Measurements from ENCODE around the gene YIPF1.
"Not testable (repeated sequence)": the region's sequence is repeated elsewhere in the genome, so short reads cannot be mapped to it uniquely, and the experiment has no call there.

YIPF1 gene

GRCh38 chr1:53819387-53819786 is 70.2 kb downstream of the YIPF1 start:
- DNase-seq (ENCODE audit: extremely low read depth, low read depth): no peak
- H3K4me3 ChIP-seq (replicated peaks; ENCODE audit: low read depth, low read length): no peak overlapping the region
- TF ChIP-seq CTCF (IDR thresholded peaks at IDR 0.05; ENCODE audit: low read depth, low read length, missing control alignments): no peak

- DNase-seq (ENCODE audit: extremely low read depth, low read depth): not testable (repeated sequence)
These were observed 73.0 kb downstream of the YIPF1 start for GRCh38 chr1:53816584-53816983.

DNA sequence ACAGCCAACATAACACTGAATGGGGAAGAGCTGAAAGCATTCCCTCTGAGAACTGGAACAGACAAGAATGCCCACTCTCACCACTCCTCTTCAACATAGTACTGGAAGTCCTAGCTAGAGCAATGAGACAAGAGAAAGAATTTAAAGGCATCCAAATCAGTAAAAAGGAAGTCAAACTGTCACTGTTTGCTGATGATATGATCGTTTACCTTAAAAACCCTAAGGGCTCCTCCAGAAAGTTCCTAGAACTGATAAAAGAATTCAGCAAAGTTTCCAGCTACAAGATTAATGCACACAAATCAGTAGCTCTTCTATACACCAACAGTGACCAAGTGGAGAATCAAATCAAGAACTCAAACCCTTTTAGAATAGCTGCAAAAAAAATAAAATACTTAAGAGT is 74.1 kb downstream of the YIPF1 start:
- not testable (repeated sequence) for H3K4me3 ChIP-seq (replicated peaks; ENCODE audit: low read depth, low read length); DNase-seq (ENCODE audit: extremely low read depth, low read depth)

More at GRCh38 chr1:53816584-53816983, 73.0 kb downstream of the YIPF1 start:
- H3K4me3 ChIP-seq (replicated peaks; ENCODE audit: low read depth, low read length): not testable (repeated sequence)

- DNase-seq (ENCODE audit: extremely low read depth, low read depth): no peak
- no peak overlapping the region for H3K4me3 ChIP-seq (replicated peaks; ENCODE audit: low read depth, low read length)
- TF ChIP-seq CTCF (IDR thresholded peaks at IDR 0.05; ENCODE audit: low read depth, low read length, missing control alignments): peak; percentile 37
These were observed 78.2 kb downstream of the YIPF1 start for GRCh38 chr1:53811414-53811851.

GRCh38 chr1:53810497-53810896 is 79.1 kb downstream of the YIPF1 start:
- TF ChIP-seq CTCF (IDR thresholded peaks at IDR 0.05; ENCODE audit: low read depth, low read length, missing control alignments): no peak
- no peak overlapping the region for H3K4me3 ChIP-seq (replicated peaks; ENCODE audit: low read depth, low read length)
- no peak for DNase-seq (ENCODE audit: extremely low read depth, low read depth)

DNA sequence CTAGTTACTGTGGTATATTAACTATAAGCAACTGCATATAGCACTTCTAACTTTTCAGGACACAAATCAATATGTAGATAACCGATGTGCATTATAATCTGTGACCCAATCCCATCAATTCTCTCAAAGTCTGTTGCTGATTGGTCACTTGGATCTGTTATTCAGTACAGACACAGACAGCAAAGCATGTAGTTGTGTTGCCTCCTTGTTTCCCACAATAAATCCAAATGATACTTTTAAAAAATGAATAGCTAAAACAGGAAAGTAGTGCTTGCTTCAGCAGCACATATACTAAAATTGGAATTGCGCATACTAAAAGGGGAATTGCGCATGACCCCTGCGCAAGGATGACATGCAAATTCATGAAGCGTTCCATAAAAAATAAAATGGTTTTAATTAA is 79.6 kb downstream of the YIPF1 start:
- no peak for TF ChIP-seq CTCF (IDR thresholded peaks at IDR 0.05; ENCODE audit: low read depth, low read length, missing control alignments)
- H3K4me3 ChIP-seq (replicated peaks; ENCODE audit: low read depth, low read length): no peak overlapping the region
- DNase-seq (ENCODE audit: extremely low read depth, low read depth): no peak

GRCh38 chr1:53807916-53808315 is 81.7 kb downstream of the YIPF1 start:
- H3K4me3 ChIP-seq (replicated peaks; ENCODE audit: low read depth, low read length): no peak overlapping the region
- TF ChIP-seq CTCF (IDR thresholded peaks at IDR 0.05; ENCODE audit: low read depth, low read length, missing control alignments): no peak
- peak; percentile 71 for DNase-seq (ENCODE audit: extremely low read depth, low read depth)

DNA sequence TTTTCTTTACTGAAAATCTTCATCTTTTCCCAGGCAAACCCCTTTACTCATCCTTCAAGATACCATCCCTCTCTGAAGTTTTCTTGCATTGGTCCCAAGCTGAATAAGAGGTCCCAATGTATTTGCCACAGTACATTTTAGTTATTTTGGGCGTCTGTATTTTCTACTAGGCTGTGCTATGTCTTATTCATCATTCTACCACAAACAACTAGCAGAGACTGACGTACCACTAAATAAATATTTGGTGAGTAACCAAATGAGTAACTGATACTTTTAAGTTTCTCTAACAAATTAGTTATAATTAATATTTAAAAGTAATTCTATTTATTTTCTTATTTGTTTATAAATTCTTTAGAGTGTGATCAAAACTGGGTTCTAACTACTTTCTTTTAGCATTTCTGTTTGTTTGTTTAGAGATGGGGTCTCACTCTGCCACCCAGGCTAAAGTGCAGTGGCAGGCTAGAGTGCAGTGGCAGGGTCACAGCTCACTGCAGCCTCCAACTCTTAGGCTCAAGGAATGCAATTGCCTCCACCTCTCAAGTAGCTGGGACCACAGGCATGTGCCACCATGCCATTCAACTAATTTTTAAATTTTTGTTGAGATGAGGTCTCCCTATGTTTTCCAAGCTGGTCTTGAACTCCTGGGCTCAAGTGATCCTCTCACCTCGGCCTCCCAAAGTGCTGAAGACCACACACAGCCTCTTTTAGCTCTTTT is 84.6 kb downstream of the YIPF1 start:
- no peak overlapping the region for H3K4me3 ChIP-seq (replicated peaks; ENCODE audit: low read depth, low read length)
- no peak for TF ChIP-seq CTCF (IDR thresholded peaks at IDR 0.05; ENCODE audit: low read depth, low read length, missing control alignments)
- DNase-seq (ENCODE audit: extremely low read depth, low read depth): no peak

Data from HFF-Myc (cell line).